Myocyte (in vitro differentiated cells): ENCODE results near the gene ADAMTS17. TPM values are rescaled to one million over a fixed set of nuclear protein-coding genes. Genes with fewer than 3 reads are reported as not detected.

Source experiments
- DNase-seq: peaks from one replicate; pipeline ENCODE4 v3.0.0-alpha.2; 2012; ENCODE audit warnings: low read depth
- polyA plus RNA-seq: library from polyadenylated mRNA; unstranded; fragments of >200 nt; gene quantifications from one replicate; pipeline ENCODE4 v1.2.1, GENCODE V29; 2012; ENCODE audit warnings: missing spikeins
- total RNA-seq: library from RNA; depleted of rRNA; stranded (reverse); fragments of >200 nt; gene quantifications from 2 replicates; pipeline ENCODE4 v1.2.3, GENCODE V29; 2014

Gene ADAMTS17, protein sequence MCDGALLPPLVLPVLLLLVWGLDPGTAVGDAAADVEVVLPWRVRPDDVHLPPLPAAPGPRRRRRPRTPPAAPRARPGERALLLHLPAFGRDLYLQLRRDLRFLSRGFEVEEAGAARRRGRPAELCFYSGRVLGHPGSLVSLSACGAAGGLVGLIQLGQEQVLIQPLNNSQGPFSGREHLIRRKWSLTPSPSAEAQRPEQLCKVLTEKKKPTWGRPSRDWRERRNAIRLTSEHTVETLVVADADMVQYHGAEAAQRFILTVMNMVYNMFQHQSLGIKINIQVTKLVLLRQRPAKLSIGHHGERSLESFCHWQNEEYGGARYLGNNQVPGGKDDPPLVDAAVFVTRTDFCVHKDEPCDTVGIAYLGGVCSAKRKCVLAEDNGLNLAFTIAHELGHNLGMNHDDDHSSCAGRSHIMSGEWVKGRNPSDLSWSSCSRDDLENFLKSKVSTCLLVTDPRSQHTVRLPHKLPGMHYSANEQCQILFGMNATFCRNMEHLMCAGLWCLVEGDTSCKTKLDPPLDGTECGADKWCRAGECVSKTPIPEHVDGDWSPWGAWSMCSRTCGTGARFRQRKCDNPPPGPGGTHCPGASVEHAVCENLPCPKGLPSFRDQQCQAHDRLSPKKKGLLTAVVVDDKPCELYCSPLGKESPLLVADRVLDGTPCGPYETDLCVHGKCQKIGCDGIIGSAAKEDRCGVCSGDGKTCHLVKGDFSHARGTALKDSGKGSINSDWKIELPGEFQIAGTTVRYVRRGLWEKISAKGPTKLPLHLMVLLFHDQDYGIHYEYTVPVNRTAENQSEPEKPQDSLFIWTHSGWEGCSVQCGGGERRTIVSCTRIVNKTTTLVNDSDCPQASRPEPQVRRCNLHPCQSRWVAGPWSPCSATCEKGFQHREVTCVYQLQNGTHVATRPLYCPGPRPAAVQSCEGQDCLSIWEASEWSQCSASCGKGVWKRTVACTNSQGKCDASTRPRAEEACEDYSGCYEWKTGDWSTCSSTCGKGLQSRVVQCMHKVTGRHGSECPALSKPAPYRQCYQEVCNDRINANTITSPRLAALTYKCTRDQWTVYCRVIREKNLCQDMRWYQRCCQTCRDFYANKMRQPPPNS
- 0.10 and 0.43 TPM in 2 replicates for total RNA-seq
- 0.09 TPM for polyA plus RNA-seq

- DNase-seq = no peak
Measured at GRCh38 chr15:100341750-100342560, at the start of gene ADAMTS17. ADAMTS17 (minus strand) TSS chr15:100341975; CDS start chr15:100341899, 76 bp downstream.

DNA sequence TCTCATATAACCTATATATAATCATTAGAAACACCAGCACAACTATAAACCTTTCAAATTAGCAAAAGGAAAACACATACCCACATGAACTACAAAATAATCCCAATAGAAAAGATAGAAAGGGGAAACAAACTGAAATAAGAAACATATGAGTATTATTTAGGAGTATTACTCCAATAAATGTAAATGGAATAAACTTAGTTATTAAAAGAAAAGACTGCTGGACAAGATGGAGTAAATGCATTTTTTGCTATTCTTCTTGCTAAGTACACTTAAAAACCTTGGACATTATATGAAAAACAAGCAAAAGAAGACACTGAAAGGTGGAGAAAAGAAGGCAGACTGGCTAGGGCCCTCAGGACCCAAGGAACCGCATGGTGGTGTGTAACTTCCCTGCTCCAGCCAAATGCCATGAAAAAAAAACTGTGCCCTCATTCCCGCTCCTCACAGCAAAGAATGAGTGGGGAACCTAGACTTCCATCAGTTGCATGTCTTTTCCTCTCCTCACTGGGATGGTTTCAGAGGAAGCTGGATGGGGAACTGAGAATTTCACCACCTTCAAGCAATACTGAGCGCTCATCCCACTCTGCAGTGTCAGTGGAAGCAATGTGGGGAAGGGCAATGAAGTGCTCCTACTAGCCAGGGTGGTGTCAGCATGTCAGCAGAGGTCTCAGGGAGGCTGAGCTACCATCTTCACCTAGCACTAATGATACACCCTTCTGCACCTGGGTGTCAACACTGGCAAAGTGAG lies 43.7 kb upstream of the ADAMTS17 start:
- no peak for DNase-seq

DNA sequence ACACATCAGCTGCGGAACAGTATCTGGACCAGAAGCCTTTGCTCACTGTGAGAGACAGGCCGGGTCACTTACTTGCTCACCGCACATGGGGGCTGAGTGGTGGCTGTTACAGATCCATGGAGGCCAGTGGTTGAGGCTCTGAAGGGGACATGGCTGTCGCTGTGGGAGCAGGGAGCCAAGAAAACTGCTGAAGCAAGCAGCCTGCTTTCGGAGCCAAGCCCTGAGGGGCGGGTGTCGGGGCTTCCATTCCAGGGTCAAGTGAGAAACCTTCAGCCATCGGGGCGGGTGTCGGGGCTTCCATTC lies 42.3 kb upstream of the ADAMTS17 start:
- DNase-seq = no peak

GRCh38 chr15:100383302-100384107 lies 41.7 kb upstream of the ADAMTS17 start:
- DNase-seq = no peak

DNA sequence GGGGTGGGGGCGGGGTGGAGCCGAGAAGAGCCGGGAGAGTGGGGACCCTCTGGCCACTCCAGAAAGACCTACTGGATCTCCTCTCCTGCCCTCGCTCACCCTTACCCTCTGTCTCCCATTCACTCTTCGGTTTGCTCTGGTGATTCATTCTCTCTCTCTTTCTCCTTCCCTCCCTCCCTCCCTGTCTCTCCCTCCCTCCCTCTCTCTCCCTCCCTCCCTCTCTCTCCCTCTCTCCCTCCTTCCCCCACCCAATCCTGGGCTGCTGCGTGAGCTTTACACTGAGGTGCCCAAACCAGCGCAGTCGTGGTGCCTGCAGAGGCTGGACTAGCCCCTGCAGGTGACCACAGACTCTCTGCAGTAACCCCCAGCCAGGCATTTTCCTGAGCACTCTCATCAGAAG lies 32.2 kb upstream of the ADAMTS17 start:
- no peak for DNase-seq

- no peak for DNase-seq
Measured at GRCh38 chr15:100373120-100373896, 31.5 kb upstream of the ADAMTS17 start.

DNA sequence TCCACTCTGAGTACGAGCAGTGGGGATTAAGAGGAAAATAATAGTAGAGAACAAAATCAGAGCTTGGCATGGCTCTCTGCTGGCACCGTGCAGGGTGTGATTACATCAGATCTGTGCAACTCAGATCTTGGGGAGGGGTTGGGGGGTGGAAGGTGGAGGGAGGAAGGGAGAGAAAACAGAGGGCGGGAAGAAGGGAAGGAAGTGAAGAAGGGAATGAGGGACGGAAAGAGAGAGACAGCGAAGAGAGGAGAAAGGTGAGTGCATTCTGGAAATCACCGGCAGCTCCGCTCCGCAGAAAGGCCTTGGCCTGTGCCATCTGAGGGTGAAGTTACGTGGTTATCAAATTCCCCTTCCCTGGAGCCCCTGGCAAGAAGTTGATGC lies 31.0 kb upstream of the ADAMTS17 start:
- DNase-seq = no peak

DNA sequence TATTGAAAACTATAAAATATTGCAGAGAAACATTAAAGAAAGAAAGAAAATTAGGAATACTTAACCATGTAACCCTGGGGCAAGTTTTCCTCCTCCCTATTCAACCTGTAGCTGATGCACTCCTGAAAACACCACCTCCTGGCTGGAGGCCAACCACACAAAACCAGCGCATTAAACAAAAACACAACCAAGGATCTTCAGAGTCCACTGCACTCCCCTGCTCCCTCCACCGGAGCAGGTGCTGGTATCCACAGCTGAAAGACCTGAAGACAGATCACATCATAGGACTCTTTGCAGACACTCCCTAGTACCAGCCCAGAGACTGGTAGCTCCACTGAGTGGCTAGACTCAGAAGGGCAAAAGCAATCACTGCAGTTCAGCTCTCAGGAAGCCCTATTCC lies 13.6 kb upstream of the ADAMTS17 start:
- DNase-seq = no peak

DNA sequence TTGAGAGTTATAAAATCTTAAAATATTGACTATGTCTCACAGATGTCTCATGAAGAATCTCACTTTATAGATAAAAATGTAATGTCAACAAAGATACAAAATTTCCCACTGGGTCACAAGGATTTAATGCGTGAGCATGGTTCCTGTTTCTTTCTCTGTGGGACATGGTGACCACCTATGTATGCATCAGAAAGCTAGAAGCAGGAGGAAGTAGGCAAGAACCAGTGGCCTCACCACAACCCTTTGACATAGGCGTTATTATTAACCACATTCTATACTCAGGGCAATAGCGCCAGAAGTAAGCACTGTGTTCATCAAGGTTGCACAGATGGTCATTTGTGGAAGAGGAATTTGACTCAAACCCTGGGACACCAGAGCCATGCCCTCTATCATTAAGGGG lies 11.7 kb upstream of the ADAMTS17 start:
- DNase-seq = no peak

- no peak for DNase-seq
Measured at GRCh38 chr15:100350434-100351226, 8.9 kb upstream of the ADAMTS17 start.

GRCh38 chr15:100349696-100350433 lies 8.1 kb upstream of the ADAMTS17 start:
- peak; percentile 76 for DNase-seq

GRCh38 chr15:100349321-100349695 lies 7.5 kb upstream of the ADAMTS17 start:
- no peak for DNase-seq

DNA sequence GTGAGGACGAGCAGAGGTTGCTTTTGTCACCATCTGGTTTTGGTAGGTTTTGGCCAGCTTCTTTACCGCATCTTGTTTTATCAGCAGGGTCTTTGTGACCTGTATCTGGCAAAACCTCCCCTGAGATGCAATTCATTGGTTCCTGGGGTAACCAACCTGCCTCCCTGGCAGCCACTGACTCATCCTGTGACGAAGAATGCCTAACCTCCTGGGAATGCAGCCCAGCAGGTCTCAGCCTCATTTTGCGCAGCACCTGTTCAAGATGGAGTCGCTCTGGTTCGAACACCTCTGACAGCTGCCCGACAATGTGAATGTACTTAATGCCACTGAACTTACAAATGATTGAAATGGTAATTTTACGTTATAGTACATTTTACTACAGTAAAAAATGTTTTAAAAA lies 6.8 kb upstream of the ADAMTS17 start:
- DNase-seq = no peak

- no peak for DNase-seq
Measured at GRCh38 chr15:100346866-100347512, 5.2 kb upstream of the ADAMTS17 start.

GRCh38 chr15:100345438-100345837 lies 3.7 kb upstream of the ADAMTS17 start:
- no peak for DNase-seq

DNA sequence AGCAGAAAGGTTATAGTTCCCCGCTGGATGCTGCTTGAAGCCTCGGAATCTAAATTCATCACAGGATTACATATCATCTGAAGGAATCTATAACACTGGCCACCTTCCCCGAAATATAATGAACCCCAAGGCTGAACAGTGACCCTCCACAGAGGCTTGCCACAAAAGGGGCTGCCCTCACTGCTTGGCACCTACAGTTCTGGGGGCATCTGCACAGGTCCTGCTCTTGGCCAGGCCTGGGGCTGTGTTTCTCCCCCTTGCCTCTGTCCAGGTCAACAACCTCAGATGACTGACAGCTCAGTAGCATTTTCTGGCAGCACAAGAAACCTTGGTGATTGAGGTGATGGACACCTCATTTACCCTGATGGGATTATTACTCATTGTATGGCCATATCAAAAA lies 1.5 kb upstream of the ADAMTS17 start:
- no peak for DNase-seq

- DNase-seq = no peak
Measured at GRCh38 chr15:100341239-100341749, 481 bp downstream of the ADAMTS17 start.
